DND-41 (cell line): Measurements from ENCODE around the gene CCDC78.

Experiments used
- CTCF ChIP-seq: IDR thresholded peaks from 2 replicates; pipeline ENCODE4 v1.5.1; 2012; ENCODE audit warnings: borderline replicate concordance, low read length, moderate library complexity, mild to moderate bottlenecking; ENCODE audit not compliant: poor library complexity, severe bottlenecking; ENCODE audit errors: extremely low read depth
- EZH2 ChIP-seq: IDR thresholded peaks from 3 replicates; pipeline ENCODE4 v1.6.1; 2012; ENCODE audit warnings: borderline replicate concordance, low read depth, mild to moderate bottlenecking, moderate library complexity, low read length, inconsistent platforms; ENCODE audit not compliant: severe bottlenecking

GRCh38 chr16:740764-741505 is 14.7 kb upstream of the CCDC78 start, which contains the start of gene CIAO3:
- TF ChIP-seq CTCF: peak; percentile 91
- no peak for TF ChIP-seq EZH2
